Body of pancreas (tissue), 4 donors: ENCODE data around the gene MTF1.
A peak's percentile ranks its signal among the peaks of the same experiment; 100 is the strongest.

Experiments used
- CTCF ChIP-seq, 7 experiments: fragments of 450-650 bp in 4 of 7; fragments of 200-600 bp in 3 of 7; sonication (generic) in 3 of 7; IDR thresholded peaks; one replicate each; pipeline ENCODE4 v1.5.1; 2016 to 2019; ENCODE audit warnings: antibody characterized with exemption in 7 of 7
- POLR2A ChIP-seq, 3 donors: fragments of 450-650 bp; IDR thresholded peaks; one replicate each; pipeline ENCODE4 v1.6.1; 2016; ENCODE audit warnings: antibody characterized with exemption in 3 of 3, mild to moderate bottlenecking in 2 of 3

GRCh38 chr1:37811027-37811655 lies 48.3 kb downstream of the MTF1 start:
- peak; percentile 45 to 77 (median 73) for TF ChIP-seq CTCF (IDR thresholded peaks at IDR 0.05)
- TF ChIP-seq POLR2A (IDR thresholded peaks at IDR 0.05) = no peak
